HEK293 (cell line): Measurements from ENCODE around the gene GRAMD4.
A peak's percentile ranks its signal among the peaks of the same experiment; 100 is the strongest.

ENCODE experiments used
- CTCF ChIA-PET: fragments of 350-600 bp; formaldehyde crosslinking; extraction: SDS; loops from one replicate; lab custom pipeline; 2021; ENCODE audit warnings: antibody characterized with exemption; lab: Yijun Ruan, JAX
- POLR2A ChIA-PET: fragments of 300-600 bp; formaldehyde crosslinking; extraction: SDS; loops from one replicate; lab custom pipeline; 2020; ENCODE audit warnings: antibody characterized with exemption, inconsistent platforms; lab: Yijun Ruan, JAX
- H3K27ac ChIP-seq: fragments of 200-500 bp; sonication (Bioruptor generic); 2 replicates; pipeline ENCODE4 v1.5.1; 2014; ENCODE audit warnings: low read depth, low read length, control low read depth, inconsistent platforms; ENCODE audit errors: extremely low read depth
- H3K36me3 ChIP-seq, 2 experiments: fragments of 200-500 bp in 1 of 2; sonication (Bioruptor generic) in 1 of 2; 1 replicate in 1 of 2; 2 replicates in 1 of 2; pipeline ENCODE4 v1.5.1; 2014 to 2017; ENCODE audit warnings: inconsistent platforms in 2 of 2, low read length in 2 of 2; ENCODE audit not compliant: control insufficient read depth in 2 of 2, insufficient read depth in 1 of 2
- H3K4me1 ChIP-seq: fragments of 200-500 bp; sonication (Bioruptor generic); 2 replicates; pipeline ENCODE4 v1.5.1; 2014; ENCODE audit warnings: mild to moderate bottlenecking, low read length, inconsistent platforms; ENCODE audit not compliant: control insufficient read depth, insufficient read depth
- H3K4me3 ChIP-seq: 2 replicates; pipeline ENCODE4 v1.5.1; 2011; ENCODE audit warnings: low read depth, mild to moderate bottlenecking, control low read depth, low read length, moderate library complexity
- H3K9me3 ChIP-seq: fragments of 200-500 bp; sonication (Bioruptor generic); 2 replicates; pipeline ENCODE4 v1.5.1; 2014; ENCODE audit warnings: low read depth, low read length, inconsistent platforms; ENCODE audit not compliant: control insufficient read depth, insufficient read depth
- GLIS1 ChIP-seq: fragments of 450-650 bp; formaldehyde crosslinking; IDR thresholded peaks from 2 replicates; pipeline ENCODE4 v1.5.1; 2016; ENCODE audit warnings: missing biosample characterization, missing genetic modification characterization
- PRDM4 ChIP-seq: fragments of 450-650 bp; formaldehyde crosslinking; IDR thresholded peaks from 2 replicates; pipeline ENCODE4 v1.5.1; 2017; ENCODE audit warnings: missing biosample characterization, missing genetic modification characterization
- REST ChIP-seq: fragments of 450-650 bp; formaldehyde crosslinking; IDR thresholded peaks from 2 replicates; pipeline ENCODE4 v1.5.1; 2016; ENCODE audit warnings: missing biosample characterization, missing genetic modification characterization
- SETDB1 ChIP-seq: IDR thresholded peaks from one replicate; pipeline ENCODE4 v1.6.1; 2017; ENCODE audit warnings: mild to moderate bottlenecking, low read length, moderate library complexity, mixed read lengths; ENCODE audit not compliant: insufficient read length
- TRIM28 ChIP-seq: IDR thresholded peaks from 2 replicates; pipeline ENCODE4 v1.6.1; 2011; ENCODE audit warnings: low read length, control low read depth, borderline replicate concordance
- ZEB2 ChIP-seq: fragments of 450-650 bp; formaldehyde crosslinking; IDR thresholded peaks from 2 replicates; pipeline ENCODE4 v1.5.1; 2016; ENCODE audit warnings: missing biosample characterization, missing genetic modification characterization
- ZNF184 ChIP-seq: fragments of 450-650 bp; IDR thresholded peaks from 2 replicates; pipeline ENCODE4 v1.5.1; 2018; ENCODE audit warnings: missing biosample characterization, mild to moderate bottlenecking, missing genetic modification characterization
- ZNF391 ChIP-seq: fragments of 450-650 bp; formaldehyde crosslinking; IDR thresholded peaks from 2 replicates; pipeline ENCODE4 v1.5.1; 2016; ENCODE audit warnings: low read depth, missing biosample characterization, missing genetic modification characterization, borderline replicate concordance
- ZNF423 ChIP-seq: fragments of 450-650 bp; formaldehyde crosslinking; IDR thresholded peaks from 2 replicates; pipeline ENCODE4 v1.5.1; 2016; ENCODE audit warnings: missing biosample characterization, missing genetic modification characterization
- ZNF510 ChIP-seq: fragments of 450-650 bp; formaldehyde crosslinking; IDR thresholded peaks from 2 replicates; pipeline ENCODE4 v1.5.1; 2018; ENCODE audit warnings: mild to moderate bottlenecking, missing genetic modification characterization, missing biosample characterization; ENCODE audit not compliant: insufficient replicate concordance
- ZNF692 ChIP-seq: fragments of 450-650 bp; formaldehyde crosslinking; IDR thresholded peaks from 2 replicates; pipeline ENCODE4 v1.5.1; 2016; ENCODE audit warnings: missing biosample characterization, missing genetic modification characterization

GRAMD4 gene

GRCh38 chr22:46619830-46620501 is at the start of gene GRAMD4:
GRAMD4 (plus strand) TSS chr22:46620386; CDS start chr22:46626800, 6,414 bp downstream.
- H3K4me3 ChIP-seq, result no peak within 1 kb of the TSS
- no peaks in the 10 kb centered on the region for H3K9me3 ChIP-seq
- 0 out of 2 replicates have a peak, but pooled peaks cover 2% of the 10 kb centered on the region for H3K4me1 ChIP-seq
- H3K36me3 ChIP-seq, result no peaks in the 10 kb centered on the region; a peak in 1 of 3 replicates
- no peak within 1 kb of the TSS for H3K27ac ChIP-seq
- TF ChIP-seq ZEB2 (tag by site-specific recombination), result no peak
- TF ChIP-seq PRDM4, result peak; percentile 79
- TF ChIP-seq ZNF692, result peak; percentile 41; the same call in 1 of the 2 replicates
- ChIA-PET CTCF (no interaction called here), POLR2A (no interaction called here)

GRCh38 chr22:46571642-46572250 is 48.4 kb upstream of the GRAMD4 start:
- Histone ChIP-seq H3K4me3 (no peak overlapping the region), H3K9me3 (no peaks in the 10 kb centered on the region), H3K4me1 (peaks cover 14% of the 10 kb centered on the region), H3K27ac (no peak overlapping the region), H3K36me3 (no peaks in the 10 kb centered on the region)
- ChIA-PET CTCF (interaction anchor here (0.6 to 0.7 kb wide), 2 partner anchors 165 to 1902 kb away, joined by 3 read pairs; no protein-coding TSS in a partner anchor), POLR2A (no interaction called here)
- peak; percentile 83; the same call in 1 of the 2 replicates for TF ChIP-seq TRIM28
- TF ChIP-seq ZNF423 (tag by site-specific recombination), result no peak
- TF ChIP-seq SETDB1, result peak; percentile 95

- CTCF ChIA-PET, result interaction anchor here (1.4 kb wide), 1 partner anchor 10 kb away, joined by 6 read pairs; no protein-coding TSS in a partner anchor
- H3K4me3 ChIP-seq, result no peak overlapping the region
Observed at GRCh38 chr22:46572911-46573780, 47.0 kb upstream of the GRAMD4 start.

More at GRCh38 chr22:46572911-46573780, 47.0 kb upstream of the GRAMD4 start:
- no peak for TF ChIP-seq TRIM28
- no peak for TF ChIP-seq GLIS1
- no peak for TF ChIP-seq ZNF510 (tag by site-specific recombination)
- TF ChIP-seq ZNF184 (tag by site-specific recombination), result no peak
- no peak for TF ChIP-seq ZNF391 (tag by site-specific recombination)
- TF ChIP-seq REST (tag by site-specific recombination), result no peak
- POLR2A ChIA-PET, result no interaction called here
- Histone ChIP-seq H3K4me1 (peaks cover 17% of the 10 kb centered on the region), H3K9me3 (no peaks in the 10 kb centered on the region), H3K36me3 (no peaks in the 10 kb centered on the region), H3K27ac (no peak overlapping the region)
